ENCODE data around the gene TRPM3.

The TRPM3 gene

DNA sequence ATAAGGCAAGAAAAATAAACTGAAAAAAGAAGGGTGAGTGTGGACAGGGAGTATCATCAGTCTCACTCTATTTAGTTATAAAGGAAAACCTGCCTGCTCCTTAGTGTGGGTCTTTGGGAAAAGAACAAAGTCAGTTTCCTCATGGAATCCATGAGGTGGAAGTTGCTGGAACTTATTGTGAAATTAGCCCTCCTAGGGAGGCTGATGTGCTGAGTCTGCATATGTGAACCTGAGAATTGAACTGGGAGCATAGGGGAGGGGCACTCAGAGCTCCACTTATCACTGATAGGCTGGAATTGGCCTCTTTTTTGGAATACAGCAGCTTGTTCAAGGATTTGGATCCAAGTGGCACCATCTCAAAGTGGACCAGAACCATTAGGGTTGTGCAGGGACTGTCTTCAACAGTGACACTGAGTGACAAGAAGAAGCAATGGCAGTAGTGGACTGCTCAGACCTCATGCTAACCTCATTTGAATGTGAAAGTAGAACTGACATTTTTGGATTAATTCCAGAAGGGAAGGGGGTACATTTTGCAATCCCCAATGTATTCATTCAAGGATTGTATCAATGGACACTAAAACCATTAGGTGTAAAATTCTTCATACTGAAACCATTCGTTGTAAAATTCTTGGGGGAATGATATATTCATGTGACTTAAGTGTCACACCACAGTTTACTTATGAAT is 603.4 kb downstream of the TRPM3 start:
- DNase-seq (ENCODE audit: low read depth) = peak; percentile 16

DNA sequence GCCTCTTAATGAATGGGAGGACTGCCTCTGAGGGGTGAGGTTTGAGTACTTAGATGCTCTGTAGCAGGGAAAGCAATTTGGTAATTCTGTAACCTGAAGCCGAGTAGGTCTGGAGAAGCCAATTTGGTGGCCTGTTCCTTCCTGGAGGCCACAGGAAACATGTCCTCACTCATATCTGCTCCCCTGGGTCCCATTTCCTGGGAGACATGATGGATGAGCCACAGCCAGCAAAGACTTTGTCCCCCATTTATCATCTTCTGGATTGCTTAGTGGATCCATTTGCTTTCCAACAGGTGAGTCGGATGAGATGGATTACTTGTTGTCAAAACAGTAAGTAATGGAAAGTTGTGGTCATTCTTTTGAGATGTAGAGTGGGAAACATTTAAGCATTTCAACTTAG is 607.1 kb downstream of the TRPM3 start:
- DNase-seq (ENCODE audit: low read depth) = no peak

DNA sequence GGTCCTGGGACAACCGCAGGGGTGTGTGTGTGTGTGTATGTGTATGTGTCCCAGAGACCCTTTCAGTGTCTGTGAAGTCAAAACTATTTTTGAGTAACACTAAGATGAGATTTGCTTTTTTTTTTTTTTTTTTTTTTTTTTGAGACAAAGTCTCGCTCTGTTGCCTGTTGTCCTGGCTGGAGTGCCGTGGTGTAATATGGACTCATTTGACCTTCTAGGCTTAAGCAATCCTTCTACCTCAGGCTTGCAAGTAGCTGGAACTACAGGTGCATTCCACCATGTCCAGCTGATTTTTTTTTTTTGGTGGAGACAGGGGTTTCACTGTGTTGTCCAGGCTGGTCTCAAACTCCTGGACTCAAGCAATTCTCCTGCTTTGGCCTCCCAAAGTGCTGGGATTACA is 609.6 kb downstream of the TRPM3 start:
- DNase-seq (ENCODE audit: low read depth) = no peak

- DNase-seq (ENCODE audit: low read depth) = no peak
Measured at GRCh38 chr9:70510157-70510770, 611.2 kb downstream of the TRPM3 start.

DNA sequence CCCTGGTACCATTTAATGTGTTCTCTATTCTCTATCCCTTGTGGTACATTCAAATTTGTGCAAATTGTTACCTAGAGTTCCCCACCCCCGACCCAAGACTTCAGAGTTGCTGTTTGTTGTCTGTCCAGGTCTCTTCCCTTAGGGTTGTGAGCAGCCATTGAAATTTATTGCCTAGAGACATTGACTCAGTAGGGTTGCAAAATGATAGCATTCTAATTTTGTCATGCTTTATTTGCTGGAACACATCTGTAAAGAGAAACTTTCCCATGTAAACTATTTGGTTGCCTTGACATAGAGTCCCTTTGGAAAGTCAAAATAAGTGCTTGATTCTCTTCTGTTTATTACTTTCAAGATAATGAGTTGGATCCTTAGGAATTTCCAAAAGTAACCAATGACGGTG is 615.3 kb downstream of the TRPM3 start:
- DNase-seq (ENCODE audit: low read depth) = peak; percentile 28

DNA sequence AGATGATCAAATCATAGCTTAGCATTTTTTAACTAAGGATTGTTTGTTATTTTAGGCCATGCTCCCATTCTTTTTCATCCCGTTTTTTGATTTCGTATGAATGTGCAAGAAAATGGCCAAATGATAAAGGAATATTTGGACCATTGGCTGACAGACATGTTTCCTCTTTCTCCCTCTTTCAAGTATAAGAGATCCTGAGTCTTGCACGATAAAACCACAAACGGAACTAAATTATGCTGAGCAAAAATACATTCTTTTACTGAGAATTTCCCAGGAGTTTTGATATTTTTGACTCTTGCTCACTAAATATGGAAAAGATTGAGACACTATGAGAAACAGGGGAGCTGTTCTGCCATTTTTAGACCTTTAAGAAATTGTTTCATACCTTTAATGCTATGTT is 616.6 kb downstream of the TRPM3 start:
- DNase-seq (ENCODE audit: low read depth) = no peak

DNA sequence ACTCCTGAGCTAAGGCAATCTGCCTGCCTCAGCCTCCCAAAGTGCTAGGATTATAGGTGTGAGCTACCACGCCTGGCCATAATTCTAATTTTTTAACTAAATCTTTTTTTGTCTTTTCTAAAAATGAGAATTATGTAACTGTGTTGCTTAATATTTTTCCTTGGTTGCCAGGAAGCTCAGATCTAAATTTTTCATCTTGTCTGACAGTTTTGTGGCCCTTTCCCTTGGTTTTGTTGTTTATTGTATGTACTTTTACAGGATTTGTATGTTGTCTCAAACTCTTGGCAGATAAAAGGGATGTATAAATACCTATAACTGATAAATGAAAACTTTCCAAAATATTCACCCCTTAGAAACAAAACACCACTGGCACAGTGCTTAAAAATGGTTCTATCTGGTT is 618.7 kb downstream of the TRPM3 start:
- DNase-seq (ENCODE audit: low read depth) = no peak

GRCh38 chr9:70500793-70501192 is 620.6 kb downstream of the TRPM3 start:
- no peak for DNase-seq (ENCODE audit: low read depth)

GRCh38 chr9:70499621-70500020 is 621.8 kb downstream of the TRPM3 start:
- no peak for DNase-seq (ENCODE audit: low read depth)

- DNase-seq (ENCODE audit: low read depth) = no peak
Measured at GRCh38 chr9:70498866-70499265, 622.6 kb downstream of the TRPM3 start.

DNA sequence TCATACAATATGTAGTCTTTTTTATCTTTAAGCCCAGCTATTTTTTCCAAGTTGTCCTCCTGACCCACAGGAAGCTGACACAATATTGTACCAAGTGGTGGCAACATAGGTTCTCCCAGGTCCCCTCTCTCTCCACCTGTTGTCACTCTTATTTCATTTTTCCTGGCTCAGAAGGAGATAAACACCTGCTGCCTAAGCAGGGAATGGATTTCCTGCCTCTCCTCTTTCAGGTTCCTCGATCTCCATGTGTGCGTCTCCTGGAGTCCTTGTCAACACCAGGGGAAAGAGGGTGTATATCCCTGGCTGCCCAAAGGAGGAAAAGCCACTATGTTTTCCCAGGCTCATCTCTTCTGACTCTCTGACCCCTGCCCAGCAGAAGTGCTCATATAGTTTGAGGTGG is 625.2 kb downstream of the TRPM3 start:
- DNase-seq (ENCODE audit: low read depth) = no peak

DNA sequence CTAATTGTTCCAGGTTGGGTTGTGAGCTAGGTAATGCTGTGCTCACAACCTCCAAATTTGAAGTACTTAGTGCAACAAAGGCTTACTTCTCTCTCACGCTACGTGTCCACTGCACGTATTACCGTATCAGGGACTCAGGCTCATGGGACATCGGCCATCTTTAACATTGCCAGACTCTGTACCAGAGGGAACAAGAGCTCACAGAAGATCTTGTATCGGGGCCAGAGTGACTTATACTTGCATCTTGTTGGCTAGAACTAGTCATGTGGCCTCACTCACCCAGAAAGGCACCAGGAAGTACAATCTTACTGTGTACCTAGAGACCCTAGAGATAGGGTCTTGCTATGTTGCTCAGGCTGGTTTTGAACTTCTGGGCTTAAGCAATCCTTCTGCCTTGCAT is 625.9 kb downstream of the TRPM3 start:
- no peak for DNase-seq (ENCODE audit: low read depth)

DNA sequence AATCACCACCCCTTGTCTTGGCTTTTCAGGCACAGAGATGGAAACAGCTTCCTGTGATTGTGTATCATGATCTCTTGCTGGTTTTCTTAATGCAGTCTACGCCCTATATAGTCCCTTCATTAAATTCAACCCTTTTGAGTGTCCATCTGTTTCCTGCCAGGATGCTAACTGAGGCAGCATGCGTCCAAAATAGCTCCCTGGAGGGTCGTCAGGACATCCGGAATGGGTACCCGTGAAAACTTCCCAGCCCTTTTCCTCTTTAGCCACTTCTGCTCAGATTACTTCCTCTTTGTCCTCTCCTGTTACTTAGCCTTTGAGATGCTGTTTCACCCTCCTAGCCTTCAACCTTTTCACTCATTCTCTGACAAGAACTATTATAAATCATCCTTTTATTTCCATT is 627.2 kb downstream of the TRPM3 start:
- no peak for DNase-seq (ENCODE audit: low read depth)

GRCh38 chr9:70493029-70493428 is 628.4 kb downstream of the TRPM3 start:
- DNase-seq (ENCODE audit: low read depth) = no peak

DNA sequence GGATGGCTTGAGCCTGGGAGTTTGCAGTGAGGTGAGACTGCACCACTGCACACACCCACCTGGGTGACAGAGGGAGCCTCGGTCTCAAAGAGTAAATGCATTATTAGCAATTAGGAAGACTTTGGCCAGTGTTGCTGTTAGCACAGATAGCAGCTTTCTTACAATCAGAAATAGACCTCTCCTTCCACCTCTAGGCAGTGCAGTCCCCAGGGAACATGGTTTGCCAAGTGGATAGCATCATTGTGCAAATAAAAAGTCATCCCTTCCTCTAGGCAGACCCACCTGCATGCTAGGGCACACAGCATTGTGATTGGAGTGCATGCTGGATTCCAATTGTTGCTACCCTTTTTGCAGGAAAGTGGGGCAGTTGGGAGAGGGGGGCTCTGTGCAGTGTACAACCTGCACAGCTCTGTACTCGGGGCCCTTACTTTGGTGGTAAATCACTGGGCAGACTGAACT is 629.1 kb downstream of the TRPM3 start:
- no peak for DNase-seq (ENCODE audit: low read depth)

DNA sequence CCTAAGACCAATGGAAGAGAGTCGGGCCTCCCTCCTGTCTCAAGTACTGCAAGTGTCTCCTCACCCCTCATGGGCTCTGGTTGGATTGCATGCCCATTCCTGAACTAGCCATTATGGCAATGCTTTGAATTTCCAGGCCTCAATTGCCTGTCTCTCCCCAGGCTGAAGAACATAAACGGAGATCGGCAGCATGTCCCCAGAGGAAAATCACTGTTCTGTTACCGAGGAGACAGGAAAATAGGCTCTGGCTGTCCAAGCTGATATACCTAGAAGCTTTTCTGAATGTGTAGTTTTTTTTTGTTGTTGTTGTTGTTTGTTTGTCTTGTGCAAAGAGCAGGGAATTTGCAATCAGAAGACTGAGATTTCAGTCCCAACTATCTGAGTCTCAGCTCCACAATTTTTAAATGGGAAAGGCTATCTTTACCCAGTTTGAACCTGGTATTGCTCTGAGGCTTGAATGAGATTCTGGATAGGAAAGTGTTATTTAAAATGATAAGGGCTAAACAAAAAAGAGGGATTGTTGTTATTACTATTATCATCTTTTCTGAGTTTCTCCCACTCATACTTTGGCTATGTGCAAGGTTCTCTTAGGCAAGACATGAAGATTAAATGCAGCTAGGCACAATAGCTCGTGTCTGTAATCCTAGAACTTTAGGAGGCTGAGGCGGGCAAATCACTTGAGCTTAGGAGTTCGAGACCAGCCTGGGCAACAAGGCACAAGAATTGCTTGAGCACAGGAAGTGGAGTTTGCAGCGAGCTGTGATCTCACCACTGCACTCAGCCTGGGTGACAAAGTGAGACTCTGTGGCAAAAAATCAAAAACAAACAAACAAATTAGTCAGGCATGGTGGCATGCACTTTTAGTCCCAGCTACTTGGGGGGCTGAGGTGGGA is 629.7 kb downstream of the TRPM3 start:
- no peak for DNase-seq (ENCODE audit: low read depth)

GRCh38 chr9:70490478-70490877 is 630.9 kb downstream of the TRPM3 start:
- DNase-seq (ENCODE audit: low read depth) = no peak

DNA sequence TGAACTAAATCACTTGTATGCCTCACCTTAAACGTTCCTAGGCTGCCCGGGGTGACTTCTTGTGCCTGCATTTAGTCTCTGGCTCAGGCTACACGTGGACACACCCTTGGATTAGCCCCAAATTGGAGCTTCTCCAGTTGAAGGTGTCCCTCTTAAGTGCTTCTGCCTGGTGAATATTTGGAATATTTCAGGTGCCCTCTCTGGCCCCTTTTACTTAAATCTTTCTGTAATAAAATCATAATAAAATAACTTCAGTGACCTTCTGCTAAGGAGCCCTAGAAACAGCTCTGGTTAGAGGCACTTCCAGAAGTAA is 632.7 kb downstream of the TRPM3 start:
- DNase-seq (ENCODE audit: low read depth) = no peak

GRCh38 chr9:70488098-70488792 is 633.2 kb downstream of the TRPM3 start:
- no peak for DNase-seq (ENCODE audit: low read depth)

DNA sequence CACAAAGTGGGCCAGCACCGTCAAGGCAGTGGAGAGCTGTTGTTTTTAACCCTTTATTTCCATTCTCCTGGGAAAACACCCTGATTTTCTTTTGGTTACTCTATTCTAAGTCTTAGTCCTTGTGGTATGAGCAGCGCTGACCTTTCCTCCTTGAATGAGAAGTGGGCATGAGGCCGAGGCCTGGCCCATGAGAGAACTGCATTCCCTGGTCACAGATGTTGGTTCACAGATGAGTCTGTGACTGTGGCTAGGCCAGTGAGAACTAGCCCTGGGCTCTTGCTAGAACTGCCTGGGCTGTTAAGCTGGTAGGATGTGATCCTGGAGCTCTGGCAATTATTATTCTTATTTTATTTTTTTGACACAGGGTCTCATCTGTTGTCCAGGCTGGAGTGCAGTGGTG is 635.3 kb downstream of the TRPM3 start:
- no peak for DNase-seq (ENCODE audit: low read depth)

- no peak for DNase-seq (ENCODE audit: low read depth)
Measured at GRCh38 chr9:70485273-70485858, 636.1 kb downstream of the TRPM3 start.
